IMR-90 (cell line): ENCODE results near the gene CDC42EP1. TPM values are rescaled to one million over a fixed set of nuclear protein-coding genes. Genes with fewer than 3 reads are reported as not detected.
"Not testable (repeated sequence)": the region's sequence is repeated elsewhere in the genome, so short reads cannot be mapped to it uniquely, and the experiment has no call there.

Experiments used
- ATAC-seq: fragments of 200-7000 bp; cut with Tn5 transposase; 2 replicates; pipeline ENCODE4 v1.9.1; 2020; ENCODE audit warnings: low read depth, mild to moderate bottlenecking, moderate library complexity
- BruUV-seq: library from RNA; stranded (reverse); fragments of 400-500 nt; replicated peaks from 2 replicates; lab custom pipeline; 2021; lab: Mats Ljungman, UMichigan
- CTCF ChIA-PET: fragments of 300-600 bp; formaldehyde crosslinking; extraction: SDS; loops from one replicate; lab custom pipeline; 2021; ENCODE audit warnings: antibody characterized with exemption; lab: Yijun Ruan, JAX
- POLR2A ChIA-PET: fragments of 300-600 bp; sonication (Branson Sonifier 250); formaldehyde crosslinking; loops from one replicate; lab custom pipeline; 2022; ENCODE audit warnings: antibody characterized with exemption; ENCODE audit not compliant: unreplicated experiment; lab: Charles Lee
- DNase-seq: peaks from one replicate; pipeline ENCODE4 v3.0.0; 2013
- H2AFZ ChIP-seq: replicated peaks from 2 replicates; pipeline ENCODE3; 2013; ENCODE audit warnings: low read length, mild to moderate bottlenecking; ENCODE audit not compliant: poor library complexity
- H2AK5ac ChIP-seq: 2 replicates; pipeline ENCODE4 v1.6.1; 2013; ENCODE audit warnings: low read depth, low read length, inconsistent platforms
- H2AK9ac ChIP-seq: replicated peaks from 2 replicates; pipeline ENCODE3; 2013; ENCODE audit warnings: mild to moderate bottlenecking, low read depth, low read length, moderate library complexity; ENCODE audit not compliant: poor library complexity
- H2BK120ac ChIP-seq: 2 replicates; pipeline ENCODE4 v1.6.1; 2013; ENCODE audit warnings: low read depth, low read length, inconsistent platforms
- H2BK15ac ChIP-seq: 3 replicates; pipeline ENCODE4 v1.6.1; 2013; ENCODE audit warnings: low read depth, low read length, inconsistent platforms
- H2BK20ac ChIP-seq: 2 replicates; pipeline ENCODE4 v1.6.1; 2013; ENCODE audit warnings: low read depth, mild to moderate bottlenecking, inconsistent platforms, low read length, moderate library complexity
- H2BK5ac ChIP-seq: 2 replicates; pipeline ENCODE4 v1.6.1; 2013; ENCODE audit warnings: mild to moderate bottlenecking, low read depth, low read length, inconsistent platforms; ENCODE audit not compliant: poor library complexity, severe bottlenecking
- H3K14ac ChIP-seq: replicated peaks from 2 replicates; pipeline ENCODE4 v1.6.1; 2013; ENCODE audit warnings: low read depth, low read length, inconsistent platforms
- H3K18ac ChIP-seq: 2 replicates; pipeline ENCODE4 v1.6.1; 2013; ENCODE audit warnings: low read depth, low read length, control low read depth
- H3K23ac ChIP-seq: 2 replicates; pipeline ENCODE4 v1.6.1; 2013; ENCODE audit warnings: low read depth, low read length, inconsistent platforms
- H3K27ac ChIP-seq: 2 replicates; pipeline ENCODE4 v1.5.1; 2013; ENCODE audit warnings: mild to moderate bottlenecking, control low read depth, low read length; ENCODE audit not compliant: insufficient read depth
- H3K27me3 ChIP-seq: 2 replicates; pipeline ENCODE4 v1.6.1; 2013; ENCODE audit warnings: low read length; ENCODE audit not compliant: control insufficient read depth, insufficient read depth
- H3K36me3 ChIP-seq: 2 replicates; pipeline ENCODE4 v1.6.1; 2013; ENCODE audit warnings: low read length, mixed read lengths; ENCODE audit not compliant: control insufficient read depth, insufficient read depth
- H3K4ac ChIP-seq: 2 replicates; pipeline ENCODE4 v1.6.1; 2013; ENCODE audit warnings: low read depth, low read length, inconsistent platforms
- H3K4me1 ChIP-seq: 2 replicates; pipeline ENCODE4 v1.6.1; 2013; ENCODE audit warnings: low read length, mixed read lengths; ENCODE audit not compliant: control insufficient read depth, insufficient read depth
- H3K4me2 ChIP-seq: 2 replicates; pipeline ENCODE4 v1.6.1; 2013; ENCODE audit warnings: low read depth, mild to moderate bottlenecking, control low read depth, low read length, moderate library complexity
- H3K4me3 ChIP-seq: 2 replicates; pipeline ENCODE4 v1.5.1; 2013; ENCODE audit warnings: low read depth, mild to moderate bottlenecking, control low read depth, low read length, moderate library complexity; ENCODE audit not compliant: insufficient read depth
- H3K56ac ChIP-seq: 2 replicates; pipeline ENCODE4 v1.6.1; 2013; ENCODE audit warnings: low read length, inconsistent platforms; ENCODE audit not compliant: insufficient read depth; ENCODE audit errors: extremely low read depth
- H3K79me1 ChIP-seq, 2 experiments: 2 replicates each; pipeline ENCODE4 v1.6.1; 2013; ENCODE audit warnings: low read length in 2 of 2, inconsistent platforms in 1 of 2, low read depth in 1 of 2
- H3K9ac ChIP-seq: 2 replicates; pipeline ENCODE4 v1.6.1; 2013; ENCODE audit warnings: low read depth, low read length, control low read depth
- H3K9me1 ChIP-seq: 2 replicates; pipeline ENCODE4 v1.6.1; 2013; ENCODE audit warnings: low read length, inconsistent platforms; ENCODE audit not compliant: insufficient read depth
- H3K9me3 ChIP-seq: 2 replicates; pipeline ENCODE4 v1.6.1; 2013; ENCODE audit warnings: low read length; ENCODE audit not compliant: control insufficient read depth, insufficient read depth
- H4K20me1 ChIP-seq: 2 replicates; pipeline ENCODE4 v1.6.1; 2013; ENCODE audit warnings: low read length, inconsistent platforms; ENCODE audit not compliant: insufficient read depth
- H4K5ac ChIP-seq: 2 replicates; pipeline ENCODE4 v1.6.1; 2013; ENCODE audit warnings: mild to moderate bottlenecking, low read depth, low read length, control low read depth
- H4K8ac ChIP-seq, 2 experiments: 2 replicates each; pipeline ENCODE4 v1.6.1; 2013; ENCODE audit warnings: low read depth in 2 of 2, low read length in 2 of 2, control low read depth in 1 of 2, inconsistent platforms in 1 of 2
- H4K91ac ChIP-seq: 2 replicates; pipeline ENCODE4 v1.6.1; 2013; ENCODE audit warnings: low read depth, low read length, inconsistent platforms; ENCODE audit not compliant: insufficient read depth
- FOS ChIP-seq: fragments of 150-350 bp; IDR thresholded peaks from 2 replicates; pipeline ENCODE4 v1.6.1; 2016; ENCODE audit warnings: low read depth, low read length
- MXI1 ChIP-seq: IDR thresholded peaks from 2 replicates; pipeline ENCODE4 v1.6.1; 2012; ENCODE audit warnings: low read depth, mild to moderate bottlenecking, low read length, moderate library complexity, borderline replicate concordance
- SMC3 ChIP-seq: fragments of 150-350 bp; IDR thresholded peaks from 2 replicates; pipeline ENCODE4 v1.6.1; 2016; ENCODE audit warnings: low read depth, mild to moderate bottlenecking, antibody characterized with exemption, low read length, moderate library complexity
- WGBS, 2 experiments: methylation state at CpG; one replicate each; pipeline versions ENCODE4 v1.1.5 to v1.1.7; 2013; ENCODE audit warnings: missing lambda C conversion rate in 2 of 2; ENCODE audit not compliant: insufficient read length in 1 of 2; ENCODE audit errors: extremely low coverage in 2 of 2; 5-methylcytosine and 5-hydroxymethylcytosine counted together
- dilution Hi-C: fragments of 300-500 bp; cut with HindIII; formaldehyde crosslinking; loops from one replicate; pipeline ENCODE4 v1.14.3; 2018; ENCODE audit warnings: low sequenced_read_pairs; ENCODE audit not compliant: unreplicated experiment
- in situ Hi-C: fragments of 300-500 bp; cut with MboI; formaldehyde crosslinking; loops from 3 replicates; pipeline ENCODE4 v1.14.3; 2019; ENCODE audit warnings: low sequenced_read_pairs, inconsistent platforms, mixed read lengths
- intact Hi-C: fragments of 100-400 bp; cut with micrococcal nuclease; formaldehyde crosslinking; loops from 2 replicates; pipeline ENCODE4 v1.10.0; 2022
- polyA plus RNA-seq, 3 experiments: library from polyadenylated mRNA; depleted of rRNA; stranded (reverse); fragments of >200 nt; gene quantifications; 2 replicates each; pipeline ENCODE4 v1.2.3, GENCODE V29; 2012; ENCODE audit warnings: low replicate concordance in 1 of 3
- total RNA-seq: library from RNA; depleted of rRNA; stranded (reverse); fragments of >200 nt; gene quantifications from 2 replicates; pipeline ENCODE4 v1.2.3, GENCODE V29; 2012

Gene CDC42EP1
- total and polyA plus RNA-seq, 2 of the 4 experiments (the other 2 are of a cell fraction): 4.7 to 47.3 TPM

GRCh38 chr22:37538590-37539357 lies 21.5 kb upstream of the CDC42EP1 start (continued):
- TF ChIP-seq MXI1 (peak; percentile 34; the same call in 1 of the 2 replicates), SMC3 (peak; percentile 96), FOS (no peak)

GRCh38 chr22:37539790-37540189 lies 20.5 kb upstream of the CDC42EP1 start:
- Histone ChIP-seq H2AK9ac (peak overlapping the region; percentile 28), H3K4ac (peak overlapping the region; percentile 24; the same call in 1 of the 2 replicates)
- H2BK120ac ChIP-seq, H3K4me2 ChIP-seq, H4K5ac ChIP-seq, dilution Hi-C loops, ATAC-seq, H3K4me3 ChIP-seq, H3K79me1 ChIP-seq, H3K4me1 ChIP-seq, H2AFZ ChIP-seq, H3K14ac ChIP-seq, H3K9ac ChIP-seq, H2BK15ac ChIP-seq, H3K18ac ChIP-seq, H2BK20ac ChIP-seq, H2BK5ac ChIP-seq, H3K27me3 ChIP-seq, POLR2A ChIA-PET, DNase-seq, H4K8ac ChIP-seq, H3K56ac ChIP-seq, H4K91ac ChIP-seq, H3K27ac ChIP-seq, H3K9me1 ChIP-seq, H3K23ac ChIP-seq, BruUV-seq, H3K36me3 ChIP-seq, H3K9me3 ChIP-seq, H4K20me1 ChIP-seq, H2AK5ac ChIP-seq: not testable (repeated sequence)
- no CpG with 5 or more reads among the region's 6 CpGs for WGBS, 2 experiments
- intact Hi-C loops: loop anchor here (1.0 to 5.0 kb wide), 4 partner anchors 27 to 323 kb away; no protein-coding TSS in a partner anchor
- in situ Hi-C loops: loop anchor here (5.0 kb wide), 1 partner anchor 58 kb away; no protein-coding TSS in a partner anchor
- CTCF ChIA-PET: interaction anchor here (0.6 to 4.6 kb wide), 6 partner anchors 9 to 471 kb away, joined by 3 to 28 read pairs (median 6); no protein-coding TSS in a partner anchor

GRCh38 chr22:37542416-37542815 lies 17.9 kb upstream of the CDC42EP1 start:
- dilution Hi-C loops, H3K9ac ChIP-seq, H4K5ac ChIP-seq, H3K4me3 ChIP-seq, DNase-seq, H4K91ac ChIP-seq, H3K18ac ChIP-seq, H2AK9ac ChIP-seq, H3K27ac ChIP-seq, H3K36me3 ChIP-seq, BruUV-seq, H2AFZ ChIP-seq, H2BK20ac ChIP-seq, in situ Hi-C loops, H2BK5ac ChIP-seq, H4K20me1 ChIP-seq, H3K23ac ChIP-seq, intact Hi-C loops, H2BK15ac ChIP-seq, H3K4me2 ChIP-seq, H3K14ac ChIP-seq, H3K56ac ChIP-seq, H3K27me3 ChIP-seq, ATAC-seq, H3K9me3 ChIP-seq: not testable (repeated sequence)
- H3K4ac ChIP-seq: 0 out of 2 replicates have a peak overlapping the region, but pooled peaks have one; percentile 9
- H2BK120ac ChIP-seq: 0 out of 2 replicates have a peak overlapping the region, but pooled peaks have one; percentile 6
- ChIA-PET POLR2A (interaction anchor here (1.2 kb wide), 2 partner anchors 17 to 19 kb away, joined by 4 to 7 read pairs; no protein-coding TSS in a partner anchor), CTCF (interaction anchor here (0.7 to 4.6 kb wide), 3 partner anchors 22 to 50 kb away, joined by 4 to 28 read pairs (median 7); no protein-coding TSS in a partner anchor)
- WGBS, 2 experiments: 100% methylated on average over 1 of the region's 4 CpGs; no CpG with 5 or more reads in 1 of the 2 experiments
- peak overlapping the region in 1 of 2 experiments; percentile 4; a peak in 1 of 4 replicates for H4K8ac ChIP-seq
- H2AK5ac ChIP-seq: 0 out of 2 replicates have a peak overlapping the region, but pooled peaks have one; percentile 78
- H3K4me1 ChIP-seq: peaks cover 25% of the 10 kb centered on the region
- peaks cover 10% of the 10 kb centered on the region; the same call in 1 of the 2 replicates for H3K9me1 ChIP-seq
- peaks cover 0 to 10% of the 10 kb centered on the region in 2 experiments; a peak in 2 of 4 replicates for H3K79me1 ChIP-seq
